Measurements from ENCODE around the gene EFNA4. TPM values are rescaled to one million over a fixed set of nuclear protein-coding genes. Genes with fewer than 3 reads are reported as not detected.

EFNA4 gene
- total RNA-seq, 1 experiment from 2014 or later, result 11.8 TPM

GRCh38 chr1:155069551-155070157, 6.1 kb downstream of the EFNA4 start:
- no peaks in the 10 kb centered on the region for H3K9me3 Mint-ChIP-seq

More at GRCh38 chr1:155069551-155070157, 6.1 kb downstream of the EFNA4 start:
- Histone ChIP-seq H2BK120ac (ENCODE audit: low read depth, low read length, poor library complexity, severe bottlenecking) (no peak overlapping the region), H3T11ph (ENCODE audit: low read length) (no peak overlapping the region), H3K23me2 (ENCODE audit: insufficient read length, low read depth, low read length, poor library complexity, severe bottlenecking) (peaks cover 9% of the 10 kb centered on the region), H4K5ac (ENCODE audit: insufficient read length, low read depth, low read length) (no peak overlapping the region), H3K14ac (ENCODE audit: insufficient read depth, low read length) (no peak overlapping the region), H3K4me2 (ENCODE audit: insufficient read depth, insufficient read length, low read length) (peak overlapping the region; percentile 75), H2BK20ac (ENCODE audit: low read depth, low read length, poor library complexity, severe bottlenecking) (no peak overlapping the region), H3K27ac (ENCODE audit: insufficient read length, low read depth, low read length) (no peak overlapping the region), H3K9ac (ENCODE audit: extremely low read depth, insufficient read length, low read length) (no peak overlapping the region), H4K91ac (ENCODE audit: insufficient read length, low read depth, low read length) (no peak overlapping the region), H3K23ac (ENCODE audit: insufficient read length, low read depth, low read length) (no peak overlapping the region), H2BK5ac (ENCODE audit: insufficient read length, low read length) (no peak overlapping the region), H4K20me1 (ENCODE audit: control insufficient read depth, insufficient read depth, insufficient read length) (no peaks in the 10 kb centered on the region), H4K8ac (replicated peaks; ENCODE audit: insufficient read length, low read depth, low read length) (no peak overlapping the region), H2AK5ac (ENCODE audit: insufficient read length, low read length) (no peak overlapping the region), H3K4me1 (ENCODE audit: insufficient read depth, low read length) (peaks cover 7% of the 10 kb centered on the region; the same call in 1 of the 2 replicates), H3K27me3 (ENCODE audit: insufficient read depth, low read length) (no peaks in the 10 kb centered on the region; the same call in 1 of the 2 replicates), H3K79me1 (ENCODE audit: insufficient read depth, low read depth, low read length, poor library complexity, severe bottlenecking) (no peaks in the 10 kb centered on the region), H2BK15ac (ENCODE audit: low read depth, low read length) (no peak overlapping the region), H2BK12ac (ENCODE audit: insufficient read length, low read depth, low read length) (no peak overlapping the region), H3K4ac (ENCODE audit: low read depth, low read length) (no peak overlapping the region), H3K18ac (ENCODE audit: insufficient read length, low read depth, low read length) (no peak overlapping the region), H2AFZ (ENCODE audit: low read length) (no peak overlapping the region), H3K9me3 (ENCODE audit: control insufficient read depth, low read depth, low read length) (no peaks in the 10 kb centered on the region), H3K79me2 (ENCODE audit: insufficient read depth, low read length) (no peaks in the 10 kb centered on the region; the same call in 1 of the 2 replicates), H3K56ac (ENCODE audit: insufficient read length, low read depth, low read length) (no peak overlapping the region)
- no peak for TF ChIP-seq CTCF (conservative IDR thresholded peaks at IDR 0.05)
- Mint-ChIP-seq H3K27me3 (ENCODE audit: low read depth) (peaks cover 30% of the 10 kb centered on the region), H3K4me1 (peaks cover 36 to 48% of the 10 kb centered on the region in 2 experiments), H3K36me3 (ENCODE audit: insufficient read depth in 1 of 3, low read depth in 3 of 3) (peaks cover 9 to 32% (median 30%) of the 10 kb centered on the region in 3 experiments), H3K4me3 (no peak overlapping the region; a peak in 1 of 5 replicates), H3K27ac (no peak overlapping the region)
- WGBS (ENCODE audit: extremely low coverage, insufficient read length, low lambda C conversion rate), result no CpG with 5 or more reads among the region's 7 CpGs
- no peak for DNase-seq

Measured in H9 (cell line).